OCI-LY1 (cell line): ENCODE results near the gene DDX51.

Experiments
- H2AFZ ChIP-seq: fragments of 200-600 bp; sonication (generic), shearing (Covaris generic); 2 replicates; pipeline ENCODE4 v1.6.0; 2014; ENCODE audit warnings: antibody characterized with exemption, mild to moderate bottlenecking, low read length
- H3F3A ChIP-seq: fragments of 200-600 bp; sonication (generic), shearing (Covaris generic); 2 replicates; pipeline ENCODE4 v1.6.0; 2014; ENCODE audit warnings: mild to moderate bottlenecking, antibody characterized with exemption, low read length, moderate library complexity; ENCODE audit not compliant: insufficient read depth
- H3K27ac ChIP-seq: fragments of 200-600 bp; sonication (generic); 2 replicates; pipeline ENCODE4 v1.5.1; 2014; ENCODE audit warnings: low read length, mixed run types, mild to moderate bottlenecking, low read depth; ENCODE audit not compliant: poor library complexity, severe bottlenecking
- H3K27me3 ChIP-seq: fragments of 200-600 bp; sonication (generic); 2 replicates; pipeline ENCODE4 v1.6.0; 2014; ENCODE audit warnings: antibody characterized with exemption, mild to moderate bottlenecking, low read length, moderate library complexity; ENCODE audit not compliant: insufficient read depth
- H3K36me3 ChIP-seq: fragments of 200-600 bp; sonication (generic); 2 replicates; pipeline ENCODE4 v1.6.1; 2014; ENCODE audit warnings: mild to moderate bottlenecking, antibody characterized with exemption, low read length, moderate library complexity, mixed read lengths; ENCODE audit not compliant: insufficient read depth
- H3K4me1 ChIP-seq: fragments of 200-600 bp; sonication (generic); 2 replicates; pipeline ENCODE4 v1.5.1; 2014; ENCODE audit warnings: mild to moderate bottlenecking, low read length, moderate library complexity; ENCODE audit not compliant: insufficient read depth, severe bottlenecking
- H3K4me2 ChIP-seq: fragments of 200-600 bp; sonication (generic), shearing (Covaris generic); 2 replicates; pipeline ENCODE4 v1.6.1; 2014; ENCODE audit warnings: low read length
- H3K4me3 ChIP-seq: fragments of 200-600 bp; sonication (generic); 2 replicates; pipeline ENCODE4 v1.5.1; 2014; ENCODE audit warnings: low read length, low read depth, mild to moderate bottlenecking, mixed read lengths; ENCODE audit not compliant: poor library complexity, severe bottlenecking
- H3K79me2 ChIP-seq: fragments of 200-600 bp; shearing (Covaris generic); 2 replicates; pipeline ENCODE4 v1.6.1; 2016; ENCODE audit warnings: mixed run types, low read length, mixed read lengths; ENCODE audit not compliant: insufficient read depth
- H3K9ac ChIP-seq: fragments of 200-600 bp; sonication (generic), shearing (Covaris generic); 2 replicates; pipeline ENCODE4 v1.6.1; 2014; ENCODE audit warnings: mild to moderate bottlenecking, low read length, mixed read lengths
- H3K9me2 ChIP-seq: fragments of 200-600 bp; sonication (generic), shearing (Covaris generic); 2 replicates; pipeline ENCODE4 v1.6.1; 2014; ENCODE audit warnings: low read depth, mild to moderate bottlenecking, low read length, mixed read lengths
- H3K9me3 ChIP-seq: fragments of 200-600 bp; shearing (Covaris generic); 2 replicates; pipeline ENCODE4 v1.6.1; 2014; ENCODE audit warnings: low read length, mixed read lengths
- H4K20me1 ChIP-seq: fragments of 200-600 bp; sonication (generic), shearing (Covaris generic); 2 replicates; pipeline ENCODE4 v1.6.0; 2016; ENCODE audit warnings: mild to moderate bottlenecking, low read length; ENCODE audit not compliant: insufficient read depth
- EZH2 ChIP-seq: fragments of 200-600 bp; sonication (generic), shearing (Covaris generic); IDR thresholded peaks from 2 replicates; pipeline ENCODE4 v1.8.0; 2017; ENCODE audit warnings: borderline replicate concordance, mixed run types, mild to moderate bottlenecking, antibody characterized with exemption, low read length, moderate library complexity, mixed read lengths
- TF ChIP-seq, protein P1 (sequence below): fragments of 200-600 bp; sonication (generic), shearing (Covaris generic); IDR thresholded peaks from 2 replicates; pipeline ENCODE4 v1.5.1; 2017; ENCODE audit warnings: mild to moderate bottlenecking, antibody characterized with exemption, low read length, moderate library complexity, mixed read lengths

The DDX51 gene

GRCh38 chr12:132130690-132131089 is 13.4 kb downstream of the DDX51 start:
- H4K20me1 ChIP-seq, result no peaks in the 10 kb centered on the region
- H3K4me3 ChIP-seq, result no peak overlapping the region
- no peaks in the 10 kb centered on the region for H3F3A ChIP-seq
- H3K9me2 ChIP-seq, result no peaks in the 10 kb centered on the region
- no peak overlapping the region for H3K4me2 ChIP-seq
- no peak overlapping the region for H3K27ac ChIP-seq
- H3K9ac ChIP-seq, result no peak overlapping the region
- no peak for TF ChIP-seq EZH2
- H3K27me3 ChIP-seq, result no peaks in the 10 kb centered on the region
- H3K4me1 ChIP-seq, result no peaks in the 10 kb centered on the region
- no peak overlapping the region for H2AFZ ChIP-seq
- H3K36me3 ChIP-seq, result peaks cover 34% of the 10 kb centered on the region
- peaks cover 6% of the 10 kb centered on the region for H3K9me3 ChIP-seq
- H3K79me2 ChIP-seq, result no peaks in the 10 kb centered on the region

DNA sequence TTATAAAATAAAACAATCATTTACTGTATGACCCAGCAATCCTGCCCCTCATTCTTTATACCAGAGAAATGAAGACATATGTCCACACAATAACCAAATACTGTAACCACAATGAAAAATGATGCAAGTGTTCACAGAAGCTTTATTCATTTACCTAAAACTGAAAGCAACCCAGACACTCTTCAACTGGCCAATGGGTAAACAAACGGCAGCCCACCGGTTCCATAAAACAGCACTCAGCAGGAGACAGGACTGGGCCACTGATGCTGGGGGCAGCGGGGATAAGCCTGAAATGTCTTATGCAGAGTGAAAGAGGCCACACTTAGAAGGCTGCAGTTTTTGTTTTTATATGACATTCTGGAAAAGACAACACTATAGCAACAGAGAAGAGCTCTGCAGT is 15.1 kb downstream of the DDX51 start:
- no peak overlapping the region for H2AFZ ChIP-seq

DNA sequence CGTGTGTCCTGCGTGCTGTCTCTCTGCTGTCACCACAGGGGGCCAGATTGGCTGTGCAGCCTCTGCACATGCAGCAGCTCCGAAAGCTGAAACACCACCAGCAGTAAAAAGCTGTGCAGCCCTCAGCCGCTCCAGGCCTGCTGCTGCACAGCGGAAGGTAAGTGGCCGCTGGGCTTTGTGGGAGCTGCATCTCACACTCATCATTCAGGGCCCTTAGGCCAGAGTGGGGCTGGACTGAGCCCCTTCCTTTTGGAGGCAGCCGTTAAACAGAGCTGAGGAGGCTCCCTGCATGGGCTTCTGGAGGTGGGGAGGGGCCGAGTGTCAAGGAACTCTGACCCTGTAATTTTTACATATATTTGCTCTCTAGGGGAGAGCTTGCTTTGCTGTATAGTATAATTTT is 17.1 kb downstream of the DDX51 start:
- Histone ChIP-seq H3K27ac (no peak overlapping the region), H3K4me2 (no peak overlapping the region), H3K9me2 (no peaks in the 10 kb centered on the region), H3K79me2 (no peaks in the 10 kb centered on the region), H3F3A (no peaks in the 10 kb centered on the region), H3K27me3 (no peaks in the 10 kb centered on the region), H3K4me3 (no peak overlapping the region), H3K9ac (no peak overlapping the region), H3K4me1 (no peaks in the 10 kb centered on the region), H3K9me3 (peaks cover 6% of the 10 kb centered on the region), H4K20me1 (no peaks in the 10 kb centered on the region), H3K36me3 (peaks cover 62% of the 10 kb centered on the region), H2AFZ (no peak overlapping the region)
- TF ChIP-seq EZH2, result no peak
- TF ChIP-seq, protein P1, sequence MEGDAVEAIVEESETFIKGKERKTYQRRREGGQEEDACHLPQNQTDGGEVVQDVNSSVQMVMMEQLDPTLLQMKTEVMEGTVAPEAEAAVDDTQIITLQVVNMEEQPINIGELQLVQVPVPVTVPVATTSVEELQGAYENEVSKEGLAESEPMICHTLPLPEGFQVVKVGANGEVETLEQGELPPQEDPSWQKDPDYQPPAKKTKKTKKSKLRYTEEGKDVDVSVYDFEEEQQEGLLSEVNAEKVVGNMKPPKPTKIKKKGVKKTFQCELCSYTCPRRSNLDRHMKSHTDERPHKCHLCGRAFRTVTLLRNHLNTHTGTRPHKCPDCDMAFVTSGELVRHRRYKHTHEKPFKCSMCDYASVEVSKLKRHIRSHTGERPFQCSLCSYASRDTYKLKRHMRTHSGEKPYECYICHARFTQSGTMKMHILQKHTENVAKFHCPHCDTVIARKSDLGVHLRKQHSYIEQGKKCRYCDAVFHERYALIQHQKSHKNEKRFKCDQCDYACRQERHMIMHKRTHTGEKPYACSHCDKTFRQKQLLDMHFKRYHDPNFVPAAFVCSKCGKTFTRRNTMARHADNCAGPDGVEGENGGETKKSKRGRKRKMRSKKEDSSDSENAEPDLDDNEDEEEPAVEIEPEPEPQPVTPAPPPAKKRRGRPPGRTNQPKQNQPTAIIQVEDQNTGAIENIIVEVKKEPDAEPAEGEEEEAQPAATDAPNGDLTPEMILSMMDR, result no peak

More for the DNA sequence above, 15.1 kb downstream of the DDX51 start:
- no peaks in the 10 kb centered on the region for H3K27me3 ChIP-seq
- no peak overlapping the region for H3K27ac ChIP-seq
- no peaks in the 10 kb centered on the region for H3K4me1 ChIP-seq
- no peaks in the 10 kb centered on the region for H4K20me1 ChIP-seq
- no peaks in the 10 kb centered on the region for H3K79me2 ChIP-seq
- H3K9me2 ChIP-seq, result no peaks in the 10 kb centered on the region
- H3F3A ChIP-seq, result no peaks in the 10 kb centered on the region
- peaks cover 51% of the 10 kb centered on the region for H3K36me3 ChIP-seq
- no peak overlapping the region for H3K4me3 ChIP-seq
- peaks cover 6% of the 10 kb centered on the region for H3K9me3 ChIP-seq
- no peak overlapping the region for H3K9ac ChIP-seq
- no peak overlapping the region for H3K4me2 ChIP-seq
- TF ChIP-seq, protein P1, result no peak
- TF ChIP-seq EZH2, result no peak

- Histone ChIP-seq H3K9me2 (no peaks in the 10 kb centered on the region), H3K4me3 (no peak overlapping the region), H3K9me3 (peaks cover 6% of the 10 kb centered on the region), H3K36me3 (peaks cover 71% of the 10 kb centered on the region), H3K9ac (no peak overlapping the region), H2AFZ (no peak overlapping the region), H3K79me2 (no peaks in the 10 kb centered on the region), H3K4me1 (no peaks in the 10 kb centered on the region), H3K4me2 (no peak overlapping the region), H3F3A (no peaks in the 10 kb centered on the region), H3K27ac (no peak overlapping the region), H3K27me3 (no peaks in the 10 kb centered on the region), H4K20me1 (no peaks in the 10 kb centered on the region)
- no peak for TF ChIP-seq EZH2
- TF ChIP-seq, protein P1, result no peak
Measured at GRCh38 chr12:132125736-132126135, 18.4 kb downstream of the DDX51 start.
